ENCODE results near the gene UBE3B.
"Not testable (repeated sequence)": the region's sequence is repeated elsewhere in the genome, so short reads cannot be mapped to it uniquely, and the experiment has no call there.

UBE3B gene

DNA sequence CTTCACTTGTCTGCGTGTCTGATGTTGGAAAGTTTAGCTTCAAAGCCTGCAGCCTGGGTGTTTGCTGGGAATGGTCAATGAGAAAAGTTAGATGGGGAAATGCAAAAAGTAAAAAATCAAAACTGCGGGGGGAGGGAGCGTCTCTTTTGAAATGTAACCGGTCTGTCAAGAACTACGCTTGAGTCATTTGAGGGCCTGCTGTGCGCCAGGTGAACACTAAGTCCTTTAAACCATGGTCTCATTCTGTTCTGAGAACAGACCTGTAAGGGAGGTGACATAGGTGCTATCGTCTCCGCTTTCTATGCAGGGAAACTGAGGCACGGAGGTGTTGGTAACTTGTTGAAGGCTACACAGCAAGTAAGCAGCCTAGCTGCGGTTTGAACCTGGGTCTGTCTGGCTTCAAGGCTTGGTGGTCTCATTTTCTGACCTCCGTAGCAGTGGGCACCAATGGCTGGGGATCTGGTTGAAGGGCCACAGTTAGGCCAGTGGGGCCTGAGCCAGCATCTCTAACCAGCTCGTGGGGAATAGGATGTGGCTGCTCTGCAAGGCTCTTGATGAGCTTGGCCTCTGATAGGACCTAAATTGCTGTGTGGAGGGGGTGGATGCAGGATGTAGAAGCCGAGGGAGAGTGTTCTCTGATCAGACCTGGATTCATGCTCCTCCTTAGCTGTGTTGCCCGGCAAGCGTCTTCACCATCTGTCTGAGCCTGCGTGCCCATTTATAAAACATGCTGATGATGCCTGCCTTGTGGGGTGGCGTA lies 41.8 kb upstream of the UBE3B start:
- TF ChIP-seq Cebpa-rat (IDR thresholded peaks at IDR 0.05), result no peak
- Histone ChIP-seq H3K4me3 (no peak overlapping the region), H3K4me2 (no peak overlapping the region), H3K9ac (no peak overlapping the region), H3K4me1 (peaks cover 5% of the 10 kb centered on the region; the same call in 1 of the 2 replicates), H3K27me3 (no peaks in the 10 kb centered on the region), H3K27ac (no peak overlapping the region), H3K36me3 (no peaks in the 10 kb centered on the region), H4K20me1 (no peaks in the 10 kb centered on the region), H3K9me3 (no peaks in the 10 kb centered on the region)

GRCh38 chr12:109436188-109436560 lies 41.3 kb upstream of the UBE3B start:
- Histone ChIP-seq H3K27me3 (no peaks in the 10 kb centered on the region), H3K4me1 (peaks cover 5% of the 10 kb centered on the region; the same call in 1 of the 2 replicates), H3K4me2 (no peak overlapping the region), H3K9ac (no peak overlapping the region), H3K36me3 (no peaks in the 10 kb centered on the region), H4K20me1 (no peaks in the 10 kb centered on the region), H3K9me3 (no peaks in the 10 kb centered on the region), H3K27ac (no peak overlapping the region), H3K4me3 (no peak overlapping the region)
- TF ChIP-seq Cebpa-rat (IDR thresholded peaks at IDR 0.05), result no peak

- Histone ChIP-seq H3K36me3 (no peaks in the 10 kb centered on the region), H3K27ac (no peak overlapping the region), H3K9me3 (no peaks in the 10 kb centered on the region), H3K4me2 (no peak overlapping the region), H3K4me1 (no peaks in the 10 kb centered on the region), H3K9ac (no peak overlapping the region), H4K20me1 (no peaks in the 10 kb centered on the region), H3K27me3 (no peaks in the 10 kb centered on the region), H3K4me3 (no peak overlapping the region)
- no peak for TF ChIP-seq Cebpa-rat (IDR thresholded peaks at IDR 0.05)
Observed at GRCh38 chr12:109439181-109439580, 38.3 kb upstream of the UBE3B start.

GRCh38 chr12:109439951-109440350 lies 37.5 kb upstream of the UBE3B start:
- H3K27ac ChIP-seq, H3K4me1 ChIP-seq, H3K27me3 ChIP-seq, H3K36me3 ChIP-seq, H3K4me3 ChIP-seq, H3K4me2 ChIP-seq, H4K20me1 ChIP-seq, H3K9ac ChIP-seq, H3K9me3 ChIP-seq: not testable (repeated sequence)

DNA sequence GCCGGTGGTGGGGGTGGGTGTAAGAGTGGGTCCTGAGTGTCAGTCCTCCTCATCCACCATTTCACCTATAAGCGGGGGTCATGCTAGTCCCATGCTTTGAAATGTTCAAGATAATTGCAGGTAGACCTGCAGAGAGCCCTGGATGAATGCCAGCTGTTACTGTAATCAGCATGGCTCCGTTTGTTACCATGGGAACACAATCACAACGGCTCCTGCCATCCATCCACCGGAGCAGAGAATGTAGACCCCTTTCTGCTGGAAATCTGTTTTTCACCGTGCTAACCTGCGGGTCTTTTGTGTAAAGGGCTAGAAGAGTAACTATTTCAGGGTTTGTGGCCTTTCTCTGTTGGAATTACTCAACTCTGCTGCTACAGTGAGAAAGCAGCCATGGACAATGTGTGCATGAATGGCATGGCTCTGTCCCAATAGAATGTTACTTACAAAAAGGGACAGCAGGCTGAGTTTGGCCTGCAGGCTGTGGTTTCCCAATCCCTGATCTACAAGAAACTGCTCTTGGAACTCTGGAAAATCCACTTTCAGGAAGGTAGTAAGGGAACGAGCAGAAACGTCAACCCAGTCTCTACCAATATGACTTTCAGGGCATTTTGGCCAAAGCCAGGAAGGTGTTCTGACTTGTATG lies 36.5 kb upstream of the UBE3B start:
- Histone ChIP-seq H3K36me3 (peaks cover 10% of the 10 kb centered on the region; the same call in 1 of the 2 replicates), H3K4me1 (no peaks in the 10 kb centered on the region), H3K9me3 (no peaks in the 10 kb centered on the region), H3K27me3 (no peaks in the 10 kb centered on the region), H4K20me1 (no peaks in the 10 kb centered on the region), H3K9ac (no peak overlapping the region), H3K27ac (no peak overlapping the region), H3K4me2 (no peak overlapping the region), H3K4me3 (no peak overlapping the region)
- no peak for TF ChIP-seq Cebpa-rat (IDR thresholded peaks at IDR 0.05)

DNA sequence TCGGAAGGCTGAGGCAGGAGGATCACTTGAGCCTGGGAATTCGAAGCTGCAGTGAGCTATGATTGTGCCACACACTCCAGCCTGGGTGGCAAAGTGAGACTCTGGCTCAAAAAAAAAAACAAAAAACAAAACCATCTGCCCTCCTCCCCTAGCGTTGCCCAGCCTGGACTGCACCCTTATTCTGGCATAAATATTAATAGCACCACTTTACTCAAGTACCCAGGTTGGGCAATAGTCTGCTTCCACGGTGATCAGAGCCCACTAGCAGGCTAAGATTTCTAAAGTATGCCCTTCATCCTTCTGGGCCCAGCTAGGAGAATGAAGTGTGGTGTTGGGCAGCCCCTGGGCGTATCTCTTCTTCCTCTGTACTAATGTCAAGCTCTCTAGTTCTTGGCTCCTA lies 33.6 kb upstream of the UBE3B start:
- H3K9me3 ChIP-seq, result no peaks in the 10 kb centered on the region

DNA sequence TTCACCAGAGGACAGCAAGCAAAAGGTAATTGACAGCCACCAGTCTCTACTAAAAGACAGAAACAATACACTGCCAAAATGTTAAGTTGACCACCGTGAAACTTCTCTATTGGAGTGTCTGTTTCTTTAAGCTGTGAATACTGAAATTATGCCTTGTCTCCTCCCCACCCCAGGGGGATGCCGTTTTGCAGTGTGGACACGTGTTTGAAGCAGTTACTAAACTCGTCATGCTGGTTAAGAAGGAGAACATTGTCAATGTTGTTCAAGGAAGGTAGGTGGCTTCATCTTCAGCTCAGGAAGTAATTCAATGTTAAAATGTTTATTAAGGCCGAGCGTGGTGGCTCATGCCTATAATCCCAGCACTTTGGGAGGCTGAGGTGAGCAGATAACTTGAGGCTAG lies 33.2 kb upstream of the UBE3B start:
- Histone ChIP-seq H3K9me3 (no peaks in the 10 kb centered on the region), H3K9ac (no peak overlapping the region), H3K4me3 (no peak overlapping the region), H3K27ac (no peak overlapping the region), H3K27me3 (no peaks in the 10 kb centered on the region), H4K20me1 (0 out of 2 replicates have a peak, but pooled peaks cover 8% of the 10 kb centered on the region), H3K4me1 (peaks cover 12% of the 10 kb centered on the region), H3K4me2 (no peak overlapping the region), H3K36me3 (peaks cover 42% of the 10 kb centered on the region)
- no peak for TF ChIP-seq Cebpa-rat (IDR thresholded peaks at IDR 0.05)

More for the DNA sequence above, 33.6 kb upstream of the UBE3B start:
- Histone ChIP-seq H3K4me1 (peaks cover 12% of the 10 kb centered on the region), H3K36me3 (peaks cover 38% of the 10 kb centered on the region), H3K9ac (no peak overlapping the region), H3K4me3 (no peak overlapping the region), H4K20me1 (0 out of 2 replicates have a peak, but pooled peaks cover 5% of the 10 kb centered on the region), H3K27me3 (no peaks in the 10 kb centered on the region), H3K4me2 (no peak overlapping the region), H3K27ac (no peak overlapping the region)
- TF ChIP-seq Cebpa-rat (IDR thresholded peaks at IDR 0.05), result no peak

- TF ChIP-seq Cebpa-rat (IDR thresholded peaks at IDR 0.05), result no peak
- no peak overlapping the region for H3K4me3 ChIP-seq
- H3K9ac ChIP-seq, result no peak overlapping the region
- 0 out of 2 replicates have a peak, but pooled peaks cover 8% of the 10 kb centered on the region for H4K20me1 ChIP-seq
- no peak overlapping the region for H3K4me2 ChIP-seq
- H3K4me1 ChIP-seq, result peaks cover 12% of the 10 kb centered on the region
- peaks cover 49% of the 10 kb centered on the region for H3K36me3 ChIP-seq
- H3K27me3 ChIP-seq, result no peaks in the 10 kb centered on the region
- H3K9me3 ChIP-seq, result no peaks in the 10 kb centered on the region
- no peak overlapping the region for H3K27ac ChIP-seq
Observed at GRCh38 chr12:109445191-109445609, 32.2 kb upstream of the UBE3B start.

GRCh38 chr12:109446869-109447268 lies 30.6 kb upstream of the UBE3B start:
- H3K4me1 ChIP-seq, result peaks cover 12% of the 10 kb centered on the region
- no peak for TF ChIP-seq Cebpa-rat (IDR thresholded peaks at IDR 0.05)
- H3K9me3 ChIP-seq, result no peaks in the 10 kb centered on the region
- no peak overlapping the region for H3K4me3 ChIP-seq
- peaks cover 66% of the 10 kb centered on the region for H3K36me3 ChIP-seq
- no peak overlapping the region for H3K9ac ChIP-seq
- no peak overlapping the region for H3K27ac ChIP-seq
- H4K20me1 ChIP-seq, result 0 out of 2 replicates have a peak, but pooled peaks cover 15% of the 10 kb centered on the region
- H3K27me3 ChIP-seq, result no peaks in the 10 kb centered on the region
- peak overlapping the region; percentile 22; the same call in 1 of the 2 replicates for H3K4me2 ChIP-seq

GRCh38 chr12:109447482-109447881 lies 30.0 kb upstream of the UBE3B start:
- H3K9me3 ChIP-seq, result no peaks in the 10 kb centered on the region
- no peak overlapping the region for H3K9ac ChIP-seq
- peaks cover 12% of the 10 kb centered on the region for H3K4me1 ChIP-seq
- H4K20me1 ChIP-seq, result 0 out of 2 replicates have a peak, but pooled peaks cover 19% of the 10 kb centered on the region
- no peak overlapping the region for H3K4me3 ChIP-seq
- H3K27ac ChIP-seq, result no peak overlapping the region
- TF ChIP-seq Cebpa-rat (IDR thresholded peaks at IDR 0.05), result no peak
- no peaks in the 10 kb centered on the region for H3K27me3 ChIP-seq
- no peak overlapping the region for H3K4me2 ChIP-seq
- peaks cover 72% of the 10 kb centered on the region for H3K36me3 ChIP-seq

Data from BLaER1 (cell line).